Measurements from ENCODE around the gene STK10.

The STK10 gene

GRCh38 chr5:172004824-172005237 lies 183.2 kb downstream of the STK10 start:
- DNase-seq, result no peak

DNA sequence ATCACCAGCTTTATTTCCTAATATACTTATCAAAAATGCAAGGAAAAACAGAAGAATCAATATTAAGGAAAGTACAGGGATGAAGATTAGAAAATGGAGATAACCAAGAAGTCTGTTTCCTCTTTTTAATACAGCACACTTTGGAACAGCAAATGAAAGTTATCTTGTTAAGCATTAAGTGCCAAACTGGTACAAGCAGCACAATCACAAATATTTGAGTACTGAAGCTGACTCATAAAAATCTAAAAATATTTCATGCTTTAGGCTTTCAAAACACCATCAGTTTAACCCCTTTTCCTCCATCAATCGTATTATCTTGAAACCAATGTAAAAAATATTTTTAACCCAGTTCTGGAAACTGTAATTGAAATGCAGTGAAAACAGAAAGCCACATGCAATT lies 184.3 kb downstream of the STK10 start:
- no peak for DNase-seq

- DNase-seq, result no peak
Measured at GRCh38 chr5:172002840-172003512, 185.0 kb downstream of the STK10 start.

GRCh38 chr5:172002310-172002709 lies 185.7 kb downstream of the STK10 start:
- DNase-seq, result no peak

DNA sequence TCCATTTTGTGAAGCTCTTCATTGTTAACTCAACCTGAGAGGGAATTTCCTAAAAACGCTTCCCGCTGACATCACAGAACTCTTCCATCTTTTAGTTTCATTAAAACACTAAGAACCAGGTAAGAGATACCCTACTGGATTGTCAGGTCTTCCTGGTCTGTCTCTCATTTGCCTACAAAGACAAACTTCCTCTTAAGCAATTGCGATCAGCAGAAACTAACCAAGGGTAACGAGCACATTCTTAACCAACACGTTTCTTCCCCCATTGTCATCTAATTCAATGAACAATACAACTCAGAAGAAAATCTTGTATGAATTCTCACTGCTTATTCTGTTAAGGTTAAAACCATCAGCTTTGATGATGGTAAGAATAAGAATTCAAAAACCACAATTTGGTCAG lies 188.1 kb downstream of the STK10 start:
- no peak for DNase-seq

GRCh38 chr5:171999100-171999499 lies 188.9 kb downstream of the STK10 start:
- DNase-seq, result no peak

GRCh38 chr5:171997011-171997410 lies 191.0 kb downstream of the STK10 start:
- DNase-seq, result no peak

DNA sequence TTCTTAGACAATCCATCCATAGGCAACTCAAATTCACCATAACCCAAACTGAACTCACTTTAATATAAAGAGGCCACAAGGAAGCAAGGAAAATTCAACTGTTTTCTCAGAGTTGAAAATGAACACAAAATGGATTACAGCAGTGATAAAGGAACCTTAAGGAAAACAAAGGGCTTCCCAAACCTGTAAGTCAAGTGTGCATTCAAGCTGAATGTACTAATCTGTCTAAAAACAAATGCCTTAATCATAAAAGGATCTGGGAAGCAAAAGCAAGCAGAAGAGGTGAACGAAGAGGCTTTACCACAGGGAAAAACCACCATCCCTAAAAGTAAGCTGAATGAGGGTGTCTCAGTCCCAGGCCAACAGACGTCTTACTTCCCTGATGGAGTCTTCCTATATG lies 195.2 kb downstream of the STK10 start:
- no peak for DNase-seq

- DNase-seq, result no peak
Measured at GRCh38 chr5:171992305-171992704, 195.7 kb downstream of the STK10 start.

Measured in midbrain (tissue), 1 donor.